OCI-LY3 (cell line): ENCODE measurements around the gene SLC25A42.

Experiments used
- EZH2phosphoT487 ChIP-seq: fragments of 200-600 bp; shearing (Covaris generic); IDR thresholded peaks from 2 replicates; pipeline ENCODE4 v1.6.1; 2018; ENCODE audit warnings: antibody characterized with exemption, mixed run types, low read depth
- TF ChIP-seq, protein P1 (sequence below): fragments of 200-600, 300-600 bp; sonication (generic); IDR thresholded peaks from 2 replicates; pipeline ENCODE4 v1.5.1; 2014; ENCODE audit warnings: antibody characterized with exemption, low read length, low read depth

DNA sequence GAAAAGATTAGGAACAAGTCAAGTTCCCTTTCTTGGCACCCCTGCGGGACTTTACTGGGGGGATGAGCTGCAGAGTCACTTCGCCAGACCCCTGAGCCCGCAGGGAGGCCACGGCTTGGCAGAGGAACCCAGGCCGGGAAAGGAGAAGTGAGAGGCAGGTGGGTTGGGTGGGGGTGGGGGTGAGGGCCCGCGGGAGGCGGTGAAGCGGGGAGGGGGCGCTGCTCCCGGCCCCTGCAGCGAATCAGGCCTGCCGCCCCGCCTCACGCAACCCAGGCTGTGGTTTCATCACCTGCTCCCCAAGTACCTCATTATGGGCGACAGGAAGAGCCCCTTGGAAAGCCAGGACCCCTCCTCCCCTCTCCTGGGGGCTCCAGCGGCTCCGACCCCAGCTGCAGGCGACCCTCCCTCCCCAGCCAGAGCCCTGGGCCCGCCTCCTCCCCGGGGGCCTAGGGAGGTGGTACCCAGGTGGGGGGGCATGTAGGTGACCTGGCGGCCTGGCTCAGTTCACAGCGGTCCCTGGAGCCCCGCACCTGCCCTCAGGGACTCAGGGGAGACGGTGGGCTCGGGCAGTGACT lies 96.8 kb downstream of the SLC25A42 start:
- TF ChIP-seq, protein P1, sequence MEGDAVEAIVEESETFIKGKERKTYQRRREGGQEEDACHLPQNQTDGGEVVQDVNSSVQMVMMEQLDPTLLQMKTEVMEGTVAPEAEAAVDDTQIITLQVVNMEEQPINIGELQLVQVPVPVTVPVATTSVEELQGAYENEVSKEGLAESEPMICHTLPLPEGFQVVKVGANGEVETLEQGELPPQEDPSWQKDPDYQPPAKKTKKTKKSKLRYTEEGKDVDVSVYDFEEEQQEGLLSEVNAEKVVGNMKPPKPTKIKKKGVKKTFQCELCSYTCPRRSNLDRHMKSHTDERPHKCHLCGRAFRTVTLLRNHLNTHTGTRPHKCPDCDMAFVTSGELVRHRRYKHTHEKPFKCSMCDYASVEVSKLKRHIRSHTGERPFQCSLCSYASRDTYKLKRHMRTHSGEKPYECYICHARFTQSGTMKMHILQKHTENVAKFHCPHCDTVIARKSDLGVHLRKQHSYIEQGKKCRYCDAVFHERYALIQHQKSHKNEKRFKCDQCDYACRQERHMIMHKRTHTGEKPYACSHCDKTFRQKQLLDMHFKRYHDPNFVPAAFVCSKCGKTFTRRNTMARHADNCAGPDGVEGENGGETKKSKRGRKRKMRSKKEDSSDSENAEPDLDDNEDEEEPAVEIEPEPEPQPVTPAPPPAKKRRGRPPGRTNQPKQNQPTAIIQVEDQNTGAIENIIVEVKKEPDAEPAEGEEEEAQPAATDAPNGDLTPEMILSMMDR, result no peak
- no peak for TF ChIP-seq EZH2phosphoT487
